Fibroblast of peridontal ligament (primary cell): ENCODE results near the gene WDR77.

Experiments
- DNase-seq: peaks from one replicate; pipeline ENCODE4 v3.0.0-alpha.2; 2010; ENCODE audit errors: extremely low read depth

The WDR77 gene

DNA sequence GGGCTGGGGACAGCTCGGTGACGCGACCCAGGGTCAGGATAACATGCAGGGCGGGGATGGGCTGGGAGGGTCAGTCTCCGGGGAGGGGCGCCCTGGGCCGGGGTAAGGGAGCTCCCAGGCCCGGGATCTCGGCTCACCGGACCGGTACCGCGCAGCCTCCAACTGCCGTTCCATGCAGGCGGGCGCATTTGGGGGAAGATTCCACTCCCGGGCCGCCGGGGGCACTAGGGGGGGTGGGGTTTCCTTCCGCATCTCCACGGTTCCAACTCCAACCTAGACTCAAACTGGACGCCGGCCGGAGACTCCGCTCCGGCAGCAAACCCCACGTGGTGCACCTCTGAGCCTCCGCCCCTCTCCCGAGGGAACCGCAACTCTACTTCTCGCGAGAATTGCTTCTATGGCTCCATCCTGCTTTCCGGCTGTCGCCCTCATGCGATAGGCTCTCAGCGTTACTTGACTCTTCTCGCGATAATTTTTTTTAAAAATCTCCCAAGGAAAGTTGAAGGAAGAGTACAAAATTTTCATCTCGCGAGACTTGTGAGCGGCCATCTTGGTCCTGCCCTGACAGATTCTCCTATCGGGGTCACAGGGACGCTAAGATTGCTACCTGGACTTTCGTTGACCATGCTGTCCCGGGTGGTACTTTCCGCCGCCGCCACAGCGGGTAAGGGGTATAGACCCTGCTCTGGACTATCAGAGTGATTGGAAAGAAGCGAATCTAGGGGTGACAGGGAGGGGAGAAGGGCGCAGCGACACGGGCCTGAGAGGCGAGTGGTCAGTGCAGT is at the start of gene WDR77, which contains the start of gene ATP5PB:
Gene WDR77, minus strand, starts transcription at position 339 of the 785 bp plus-strand sequence. Its CDS starts 87 bp downstream, at position 252.
Gene ATP5PB, plus strand, starts transcription at position 547 of the 785 bp plus-strand sequence. Its CDS starts 78 bp downstream, at position 625.
- peak; percentile 100 for DNase-seq

DNA sequence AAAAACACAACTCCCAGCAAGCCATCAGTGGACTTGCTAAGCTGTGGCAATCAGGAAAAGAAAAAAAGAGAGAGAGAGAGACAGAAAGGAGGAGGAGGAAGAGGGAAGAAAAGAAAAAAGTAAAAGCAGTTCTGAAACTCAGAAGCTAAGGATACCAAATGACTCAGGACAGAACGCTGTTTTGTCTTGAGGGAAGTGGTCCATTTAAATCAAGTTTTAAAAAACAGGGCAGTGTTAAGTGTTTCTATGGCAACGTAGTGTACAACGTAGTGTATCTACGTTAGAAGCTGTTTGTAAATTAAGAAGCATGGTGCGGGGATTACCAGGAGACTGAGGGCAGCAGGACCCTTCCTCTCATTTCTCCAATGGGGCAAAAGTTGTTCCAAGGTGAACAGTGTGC is 48.5 kb upstream of the WDR77 start:
- DNase-seq = no peak

- DNase-seq = no peak
Observed at GRCh38 chr1:111496398-111496797, 47.3 kb upstream of the WDR77 start.

- DNase-seq = no peak
Observed at GRCh38 chr1:111491070-111491469, 42.0 kb upstream of the WDR77 start.

DNA sequence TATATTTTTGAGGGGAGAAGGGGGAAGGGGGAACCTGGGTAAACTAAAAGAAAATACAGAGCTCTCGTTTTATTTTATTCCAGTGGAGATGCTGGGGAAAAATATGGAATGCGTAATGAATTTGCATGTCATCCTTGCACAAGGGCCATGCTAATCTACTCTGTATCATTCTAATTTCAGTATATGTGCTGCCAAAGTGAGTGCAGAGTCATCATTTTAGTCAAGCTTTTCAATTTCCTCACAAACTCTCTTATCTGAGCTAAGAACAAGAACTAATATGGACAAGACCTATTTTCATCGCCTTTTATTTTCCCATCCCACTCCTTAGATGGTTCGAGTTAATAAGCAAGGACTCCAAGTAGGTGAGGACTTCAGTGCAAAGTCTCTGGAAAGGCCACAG is 41.2 kb upstream of the WDR77 start:
- no peak for DNase-seq

- DNase-seq = no peak
Observed at GRCh38 chr1:111489604-111490003, 40.5 kb upstream of the WDR77 start.

GRCh38 chr1:111488669-111489068 is 39.6 kb upstream of the WDR77 start:
- no peak for DNase-seq

DNA sequence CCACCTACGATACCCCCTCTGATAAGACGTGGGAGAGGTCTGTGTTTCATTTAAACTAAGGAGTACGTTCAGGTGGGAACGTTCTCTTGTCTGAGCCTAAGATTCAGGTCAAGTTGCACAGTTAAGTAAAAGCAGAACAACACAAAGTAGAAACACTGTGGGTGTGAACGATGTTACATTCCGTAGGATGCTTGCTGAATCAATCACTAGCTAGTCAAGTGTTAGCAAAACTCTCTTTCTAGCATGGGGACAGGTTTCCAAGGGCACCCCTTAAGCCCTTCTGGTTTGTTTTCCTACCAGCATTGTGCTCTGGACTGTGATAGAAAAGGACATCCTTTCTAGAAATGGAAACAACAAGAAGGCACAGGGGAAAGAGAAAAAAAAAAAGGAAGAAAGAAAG is 38.1 kb upstream of the WDR77 start:
- DNase-seq = no peak

GRCh38 chr1:111486431-111486830 is 37.4 kb upstream of the WDR77 start:
- no peak for DNase-seq

GRCh38 chr1:111484391-111485026 is 35.5 kb upstream of the WDR77 start:
- peak; percentile 28 for DNase-seq

DNA sequence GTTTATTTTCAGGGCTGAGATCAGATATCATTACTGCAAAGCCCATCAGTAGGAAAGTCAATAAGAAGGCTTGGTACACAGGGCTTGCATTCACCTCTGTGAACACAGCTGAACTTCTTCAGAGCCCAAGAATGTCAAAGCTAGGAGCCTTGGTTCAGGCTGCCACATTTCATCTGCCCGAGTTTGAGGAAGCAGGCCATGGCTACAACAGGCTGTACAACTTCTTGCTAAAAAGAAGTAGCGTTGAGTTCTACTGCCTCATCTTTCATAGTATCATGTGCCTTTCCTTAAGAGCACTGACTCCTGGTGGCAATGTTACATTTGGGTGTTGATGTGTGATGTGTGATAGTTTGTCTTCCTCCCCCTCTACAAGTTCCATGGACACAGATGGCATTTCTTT is 34.8 kb upstream of the WDR77 start:
- no peak for DNase-seq

- peak; percentile 66 for DNase-seq
Observed at GRCh38 chr1:111483166-111483565, 34.1 kb upstream of the WDR77 start.

DNA sequence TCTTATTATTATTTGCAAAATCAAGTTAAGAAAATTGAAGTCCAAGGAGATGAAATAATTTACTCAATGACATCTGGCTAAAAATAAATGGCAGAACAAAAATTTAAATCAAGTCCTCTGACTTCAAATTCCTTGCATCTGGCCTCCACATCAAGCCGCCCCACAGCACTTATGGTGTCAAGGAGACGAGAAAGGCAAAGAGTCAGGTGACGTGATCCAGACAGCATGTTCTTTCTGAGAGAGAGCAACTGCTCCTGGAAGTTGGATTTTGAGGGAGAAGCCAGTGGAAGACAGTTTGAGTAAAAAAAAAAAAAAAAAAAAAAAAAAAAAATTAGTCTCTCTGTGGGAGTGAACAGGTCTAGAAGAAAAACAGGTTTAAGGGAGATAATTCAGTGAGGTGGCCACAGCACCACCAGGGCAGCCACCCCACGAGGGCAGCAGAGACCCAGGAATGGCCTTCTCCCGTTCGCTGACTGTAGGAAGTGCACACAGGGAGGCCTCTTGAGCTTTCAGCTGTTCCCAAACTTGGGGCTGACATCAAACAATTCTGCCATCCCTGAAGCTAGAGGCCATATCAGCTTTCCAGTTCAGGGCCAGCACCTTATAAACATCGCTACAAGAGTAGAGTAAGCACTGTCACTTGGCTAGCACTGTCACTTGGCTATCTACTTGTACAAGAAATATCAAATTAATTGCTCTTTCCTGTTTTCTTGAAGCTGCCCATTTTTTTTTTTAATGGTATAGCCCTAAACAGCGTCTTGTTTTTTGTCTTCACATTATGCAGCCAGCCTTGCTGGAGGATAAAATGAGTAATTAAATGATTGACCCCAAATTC is 32.5 kb upstream of the WDR77 start:
- DNase-seq = peak; percentile 73

DNA sequence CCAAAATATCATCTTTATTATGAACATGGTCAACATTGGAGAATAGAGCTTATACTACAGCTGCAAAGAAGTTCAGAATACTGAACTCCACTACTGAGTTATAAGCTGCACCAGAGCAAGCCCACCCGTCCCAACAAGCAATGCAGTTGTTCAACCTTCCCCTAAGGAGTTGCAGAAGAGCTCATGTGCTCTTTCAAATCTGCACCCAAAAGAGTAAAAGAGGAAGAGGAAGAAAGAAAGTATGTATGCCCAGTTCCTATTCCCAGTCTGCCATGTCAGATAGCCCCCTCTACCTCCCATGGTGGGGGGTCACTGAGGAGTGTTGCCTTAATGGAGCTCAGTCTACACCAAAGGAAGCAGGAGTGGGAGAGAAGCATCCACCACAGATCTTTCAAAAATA is 31.6 kb upstream of the WDR77 start:
- DNase-seq = no peak

GRCh38 chr1:111476761-111477309 is 27.8 kb upstream of the WDR77 start:
- DNase-seq = no peak

- DNase-seq = no peak
Observed at GRCh38 chr1:111476214-111476613, 27.2 kb upstream of the WDR77 start.

DNA sequence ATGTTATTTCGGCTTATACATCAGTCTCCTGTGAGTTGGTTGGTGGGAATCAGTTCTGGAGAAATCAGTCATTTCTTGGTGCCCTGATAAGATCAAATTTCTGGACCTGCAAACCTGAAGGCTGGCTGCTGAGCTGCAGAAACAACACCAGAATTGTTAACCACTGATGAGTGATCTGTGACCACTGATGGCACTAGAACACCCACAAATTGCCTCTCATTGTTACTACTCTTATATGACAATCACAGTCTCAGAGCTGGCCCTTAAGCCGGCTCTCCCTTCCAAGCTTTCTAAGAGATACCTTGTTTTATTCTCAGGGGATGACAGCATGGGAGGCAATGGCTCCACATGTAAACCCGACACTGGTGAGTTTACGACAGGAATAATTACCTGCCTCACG is 26.6 kb upstream of the WDR77 start:
- no peak for DNase-seq

DNA sequence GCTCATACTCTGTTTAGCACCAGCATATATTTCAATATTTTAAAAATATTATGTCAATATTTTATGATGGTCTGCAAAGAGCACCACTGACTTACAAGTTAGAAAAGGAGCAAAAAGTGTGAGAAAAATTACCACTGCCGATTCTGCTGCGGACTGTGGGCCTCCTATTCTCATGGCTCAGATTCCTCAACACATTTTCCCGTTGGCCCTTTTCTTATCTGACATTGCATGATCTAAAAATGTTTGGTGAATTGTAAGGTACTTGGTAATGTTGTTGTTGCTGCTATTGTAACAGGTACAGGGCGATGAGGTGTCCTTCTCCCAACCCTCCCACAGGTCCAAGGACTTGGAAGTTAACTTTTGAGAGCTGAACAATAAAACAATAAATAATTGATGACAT is 25.5 kb upstream of the WDR77 start:
- no peak for DNase-seq

DNA sequence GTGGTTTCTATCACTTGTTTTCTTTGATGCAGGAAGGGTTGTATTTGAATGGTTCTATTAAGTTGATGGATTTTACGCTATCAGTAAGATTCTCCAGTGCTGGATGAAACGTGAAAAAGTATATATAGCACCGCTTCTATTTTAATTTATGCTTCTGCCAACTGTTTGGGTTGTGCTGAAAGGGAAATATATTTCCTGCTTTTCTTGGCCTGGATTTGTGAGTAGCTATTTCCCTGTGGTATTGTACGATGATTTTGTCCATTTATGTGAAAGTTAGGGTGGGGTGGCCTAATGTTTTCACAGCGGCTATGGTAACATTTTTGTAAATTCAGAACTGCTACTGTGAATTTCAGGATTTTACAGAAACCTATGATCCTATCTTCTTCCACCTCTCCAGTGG is 25.1 kb upstream of the WDR77 start:
- DNase-seq = no peak

GRCh38 chr1:111471538-111471937 is 22.5 kb upstream of the WDR77 start:
- no peak for DNase-seq

GRCh38 chr1:111471012-111471411 is 22.0 kb upstream of the WDR77 start:
- DNase-seq = no peak

GRCh38 chr1:111470596-111470995 is 21.5 kb upstream of the WDR77 start:
- DNase-seq = no peak
